Posterior vena cava (tissue), 2 donors: Measurements from ENCODE around the gene ZIM2. TPM values are rescaled to one million over a fixed set of nuclear protein-coding genes. Genes with fewer than 3 reads are reported as not detected.

Source experiments
- DNase-seq: peaks from one replicate; pipeline ENCODE4 v3.0.0-alpha.2; 2020; ENCODE audit warnings: low spot score
- intact Hi-C, 2 donors: fragments of 100-400 bp; cut with DNase I; formaldehyde crosslinking; loops; one replicate each; pipeline versions ENCODE4 v1.14.1 to v1.14.2; 2022 to 2023
- total RNA-seq, 2 donors: library from RNA; stranded (reverse); fragmentation: NEBNext Ultra II Directional; extraction: Animal tissue kit (Norgen Biotek cat#: 25700); gene quantifications; one replicate each; pipeline ENCODE4 v1.2.1, GENCODE V29; 2021
- donor health status: DM: yes; HTN: yes; CAD: no.
- donor health status: DM: yes; HTN: yes; CAD: no.

Gene ZIM2
- total RNA-seq, 2 donors from 2014 or later, result 0.33 to 1.1 TPM

DNA sequence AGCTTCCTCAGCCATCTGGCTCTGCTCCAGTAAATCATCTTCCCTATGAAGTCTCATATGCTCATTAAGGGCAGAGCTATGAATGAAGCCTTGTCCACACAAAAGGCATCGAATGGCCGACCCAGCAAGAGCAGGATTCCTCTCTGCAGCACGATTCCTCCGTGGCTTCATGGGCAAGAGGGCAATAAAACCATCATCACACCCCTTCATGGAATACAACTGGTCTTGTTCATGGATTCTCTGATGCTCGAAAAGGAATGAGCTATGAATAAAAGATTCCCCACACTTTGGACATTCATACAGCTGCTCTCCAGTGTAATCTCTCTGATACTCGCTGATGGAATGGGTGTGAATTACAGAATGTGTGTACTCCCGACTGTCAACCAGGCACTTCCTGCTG is 25.9 kb downstream of the ZIM2 start:
- intact Hi-C loops, result no loop called here
- DNase-seq, result no peak

DNA sequence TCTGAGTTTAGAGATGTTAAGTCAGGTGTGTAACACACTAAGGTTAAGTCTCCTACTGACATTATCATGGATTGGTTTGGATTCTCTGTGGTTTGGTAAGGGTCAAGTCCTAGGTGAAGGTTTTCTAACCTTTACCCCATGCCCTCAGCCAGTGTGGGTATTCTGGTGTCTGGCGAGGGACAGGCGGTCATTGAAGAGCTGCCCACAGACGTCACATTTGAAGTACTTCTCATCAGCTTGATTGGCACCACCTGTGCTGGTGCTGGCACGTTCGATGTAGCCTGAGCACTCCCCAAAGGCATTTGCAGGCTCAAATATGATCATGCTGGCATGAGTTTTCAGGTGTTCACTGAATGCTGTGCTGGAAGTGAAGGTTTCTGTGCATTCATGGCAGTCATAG is 27.0 kb downstream of the ZIM2 start:
- DNase-seq, result no peak

DNA sequence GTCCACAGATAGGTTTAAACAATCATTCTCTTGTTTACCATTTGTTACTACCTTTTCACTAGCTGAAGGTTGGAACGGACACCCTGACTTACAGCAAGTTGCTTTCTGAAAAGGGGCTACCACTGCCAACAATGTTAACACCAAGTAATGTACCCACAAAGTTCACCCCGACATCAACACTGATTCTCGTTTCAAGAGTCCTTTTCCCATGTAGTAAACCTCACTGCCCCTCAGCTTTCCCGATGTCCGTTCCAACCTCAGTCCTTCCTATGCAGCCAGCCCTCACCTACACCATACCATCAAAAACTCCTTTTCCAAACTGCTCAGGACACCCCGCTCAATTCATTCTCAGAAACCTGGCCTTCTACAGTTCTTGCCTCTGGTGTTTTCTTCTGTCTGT is 29.0 kb downstream of the ZIM2 start:
- intact Hi-C loops, result no loop called here
- DNase-seq, result no peak

More for the DNA sequence above, 27.0 kb downstream of the ZIM2 start:
- intact Hi-C loops, result no loop called here

DNA sequence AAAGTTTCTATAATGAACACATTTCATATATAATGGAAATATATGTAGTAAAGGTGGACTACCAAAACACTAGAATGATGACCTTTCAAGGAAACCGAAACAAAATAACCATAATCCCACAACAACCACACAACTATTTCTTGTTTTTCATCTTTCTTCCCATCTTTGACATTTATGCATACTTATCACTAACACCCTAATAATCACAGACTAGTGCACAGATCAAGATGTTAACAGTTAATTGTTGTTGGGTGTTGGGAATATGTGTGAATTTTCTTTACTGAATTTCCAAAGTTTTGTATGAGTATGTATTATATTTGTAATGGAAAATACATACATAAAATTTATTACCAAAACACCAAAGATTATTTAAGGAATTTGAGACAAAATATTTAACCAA is 30.3 kb downstream of the ZIM2 start:
- intact Hi-C loops, result no loop called here

DNA sequence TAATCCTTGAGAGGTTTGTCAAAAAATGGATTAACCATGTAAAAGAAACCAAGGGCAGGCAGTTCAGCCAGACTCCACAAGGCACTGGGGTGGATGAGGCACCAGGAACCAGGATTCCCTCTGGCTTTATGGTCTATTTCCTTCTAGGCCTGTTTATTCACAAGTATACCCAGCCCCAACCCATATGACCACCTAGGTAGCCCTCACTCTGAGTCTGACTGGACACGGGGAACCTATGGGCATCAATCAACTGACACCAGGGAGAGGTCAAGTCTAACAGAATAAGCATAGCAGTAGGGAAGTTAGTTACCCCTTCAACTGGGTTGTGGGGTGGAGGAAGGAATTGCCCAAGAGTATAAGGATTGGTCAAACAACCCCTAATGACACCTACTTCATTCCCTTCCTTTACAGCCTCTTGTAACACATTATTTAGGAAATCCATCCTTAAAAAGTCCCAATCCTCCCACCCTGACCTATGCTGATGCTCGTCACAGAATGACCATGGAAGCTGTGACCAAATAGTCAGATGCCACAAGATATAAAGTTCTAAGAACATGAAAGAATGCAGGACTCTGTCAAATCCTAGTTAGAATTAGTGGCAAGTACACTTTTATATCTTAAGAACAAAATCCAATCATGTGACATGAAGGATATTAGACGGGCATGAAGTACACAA is 31.7 kb downstream of the ZIM2 start:
- intact Hi-C loops, result no loop called here
- DNase-seq, result no peak

More for the DNA sequence above, 30.3 kb downstream of the ZIM2 start:
- DNase-seq, result no peak

DNA sequence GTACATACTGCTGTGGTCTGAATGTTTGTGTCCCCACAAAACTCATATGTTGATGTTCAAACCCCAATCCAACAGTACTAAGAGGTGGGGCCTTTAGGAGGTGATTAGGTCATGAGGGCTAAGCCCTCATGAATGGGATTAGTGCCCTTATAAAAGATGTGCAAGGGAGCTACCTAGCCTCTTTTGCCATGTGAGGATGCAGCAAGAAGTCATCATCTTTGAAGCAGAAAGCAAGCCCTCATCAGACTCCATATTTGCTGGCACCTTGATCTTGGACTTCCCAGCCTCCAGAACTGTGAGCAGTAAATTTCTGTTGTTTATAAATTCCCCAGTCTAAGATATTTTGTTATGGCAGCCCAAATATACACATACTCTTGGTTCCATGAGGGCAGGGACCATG is 33.9 kb downstream of the ZIM2 start:
- intact Hi-C loops, result no loop called here
- DNase-seq, result no peak

DNA sequence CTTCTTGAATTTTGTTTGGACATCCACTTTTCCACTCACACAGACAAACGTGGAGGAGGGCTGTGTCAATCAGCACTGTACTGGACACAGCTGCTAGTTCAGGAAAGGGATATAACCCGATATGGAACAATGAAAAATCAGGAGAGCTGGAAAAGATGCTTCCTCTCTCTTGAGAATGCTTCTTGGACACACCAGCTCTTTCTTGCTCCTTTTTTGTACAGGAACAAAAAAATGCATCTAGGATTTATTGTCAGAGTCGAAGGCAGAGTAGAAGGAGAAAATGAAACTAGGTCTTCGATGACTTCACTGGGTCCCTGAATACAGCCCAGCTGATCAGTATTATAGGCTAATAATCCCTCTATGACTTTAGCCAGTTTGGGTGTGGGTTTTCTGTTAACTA is 62.2 kb downstream of the ZIM2 start:
- intact Hi-C loops, result no loop called here
- DNase-seq, result no peak

DNA sequence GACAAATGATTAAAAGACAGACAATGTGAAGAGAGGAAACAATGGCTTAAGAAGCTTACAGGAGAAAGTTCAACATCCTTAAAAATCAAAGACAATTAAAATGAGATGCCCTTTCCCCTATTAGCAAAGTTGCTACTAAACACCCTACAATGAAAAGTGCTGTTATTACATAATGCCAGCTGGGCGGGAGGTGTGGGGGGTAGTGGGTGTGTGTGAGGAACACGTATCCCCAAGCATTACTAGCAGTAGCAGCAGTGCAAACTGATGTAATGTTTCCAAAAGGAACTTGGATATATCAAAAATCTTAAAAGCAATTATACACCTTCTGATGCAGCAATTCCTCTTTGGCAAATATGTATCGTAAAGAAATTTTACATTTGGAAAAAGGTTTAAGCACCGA is 70.9 kb downstream of the ZIM2 start:
- intact Hi-C loops, result no loop called here
- no peak for DNase-seq

DNA sequence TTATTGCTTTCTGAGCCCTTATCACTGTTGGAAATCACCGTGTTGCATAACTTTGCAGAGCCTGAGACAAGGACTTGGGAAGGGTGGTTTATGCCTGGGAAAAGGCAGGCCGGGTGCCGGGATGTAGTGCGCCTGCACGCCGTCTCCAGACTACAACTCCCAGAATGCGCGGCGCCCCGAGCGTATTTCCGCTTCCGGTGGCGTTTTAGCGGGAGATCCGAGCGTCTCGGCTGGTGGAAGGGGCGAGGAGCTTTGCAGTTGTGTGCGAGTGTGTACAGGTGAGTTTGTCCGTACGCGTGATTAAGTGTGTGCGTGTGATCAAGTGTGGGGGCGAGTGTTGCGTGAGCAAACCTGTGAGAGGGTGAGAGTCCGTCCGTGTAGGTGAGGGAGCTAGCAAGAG is 75.4 kb downstream of the ZIM2 start:
- DNase-seq, result peak; percentile 90
- intact Hi-C loops, result no loop called here

DNA sequence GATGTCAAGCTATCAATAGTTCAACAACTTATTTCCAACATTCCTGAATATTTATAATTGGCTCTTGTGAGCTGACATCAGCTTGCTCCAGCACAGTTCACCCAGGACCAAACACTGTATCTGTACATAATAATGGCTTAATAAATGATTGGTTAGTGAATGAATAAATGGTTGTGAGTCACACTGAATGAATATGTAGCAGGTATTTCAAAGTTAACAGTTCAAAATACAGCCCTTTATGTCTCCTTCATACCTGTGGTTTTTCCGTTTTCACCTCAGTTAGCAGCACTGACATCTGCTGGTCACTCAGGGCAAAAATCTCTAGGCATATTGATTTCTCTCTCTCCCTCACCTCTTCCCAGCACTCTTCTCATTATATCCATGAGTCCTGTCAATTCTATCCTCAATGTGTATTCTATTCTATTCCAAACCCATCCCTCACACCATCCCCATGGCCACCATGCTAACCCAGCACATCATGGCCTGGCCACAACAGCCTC is 76.3 kb downstream of the ZIM2 start:
- intact Hi-C loops, result no loop called here
- DNase-seq, result no peak

DNA sequence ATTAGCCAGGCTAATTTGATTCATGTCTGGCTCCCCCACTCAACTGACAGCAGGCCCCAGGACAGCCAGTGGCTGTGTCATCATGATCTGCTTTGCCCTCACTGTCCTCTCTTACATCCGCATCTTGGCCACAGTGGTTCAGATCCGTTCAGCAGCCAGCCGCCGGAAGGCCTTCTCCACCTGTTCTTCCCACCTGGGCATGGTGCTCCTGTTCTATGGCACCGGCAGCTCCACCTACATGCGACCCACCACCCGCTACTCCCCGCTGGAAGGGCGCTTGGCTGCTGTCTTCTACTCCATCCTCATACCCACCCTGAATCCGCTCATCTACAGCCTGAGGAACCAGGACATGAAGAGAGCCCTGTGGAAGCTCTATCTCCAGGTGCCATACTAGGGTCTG is 79.7 kb downstream of the ZIM2 start:
- no peak for DNase-seq
- intact Hi-C loops, result no loop called here

DNA sequence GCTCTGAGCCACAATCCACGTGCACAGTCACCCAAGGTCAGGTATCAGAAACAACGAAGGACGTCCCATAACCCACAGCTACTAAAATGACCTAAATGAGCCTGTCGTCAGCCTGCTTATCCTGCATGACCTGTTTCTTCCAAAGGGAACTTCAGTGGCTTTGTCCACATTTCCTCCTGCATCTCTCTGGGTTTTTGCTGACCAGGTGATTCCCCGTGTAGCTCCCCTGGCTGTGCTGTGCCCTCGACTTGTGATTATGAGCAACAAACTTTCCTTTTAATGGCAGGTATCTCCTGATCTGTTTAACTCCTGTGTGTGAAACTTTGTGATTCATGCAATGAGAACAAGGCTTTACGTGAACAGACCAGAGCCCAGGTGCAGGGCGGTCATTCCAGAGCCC is 81.0 kb downstream of the ZIM2 start:
- DNase-seq, result no peak
- intact Hi-C loops, result loop anchor here in 1 of 2 donors (10.0 kb wide), 1 partner anchor 335 kb away; no protein-coding TSS in a partner anchor

DNA sequence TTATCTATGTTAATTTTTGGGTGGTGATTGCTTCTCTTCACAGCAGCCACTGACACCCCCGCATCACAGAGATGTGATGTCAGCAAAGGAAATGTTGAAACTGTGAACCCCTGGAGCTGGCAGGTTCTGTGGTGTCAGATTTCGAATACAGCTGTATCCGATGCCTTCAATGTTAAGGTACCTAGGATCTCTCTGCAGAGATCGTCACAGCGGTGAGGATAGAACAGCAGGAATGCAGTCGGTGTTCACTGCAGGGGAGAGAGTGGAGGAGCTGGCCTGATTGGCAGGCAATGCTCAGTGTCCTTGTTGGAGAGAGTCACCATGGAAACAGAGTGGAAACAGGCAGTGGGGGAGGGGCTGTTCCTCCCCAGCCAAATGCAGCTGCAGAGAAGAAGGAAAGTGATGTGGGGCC is 89.4 kb downstream of the ZIM2 start:
- no peak for DNase-seq
- intact Hi-C loops, result loop anchor here in 1 of 2 donors (10.0 kb wide), 1 partner anchor 344 kb away; no protein-coding TSS in a partner anchor

DNA sequence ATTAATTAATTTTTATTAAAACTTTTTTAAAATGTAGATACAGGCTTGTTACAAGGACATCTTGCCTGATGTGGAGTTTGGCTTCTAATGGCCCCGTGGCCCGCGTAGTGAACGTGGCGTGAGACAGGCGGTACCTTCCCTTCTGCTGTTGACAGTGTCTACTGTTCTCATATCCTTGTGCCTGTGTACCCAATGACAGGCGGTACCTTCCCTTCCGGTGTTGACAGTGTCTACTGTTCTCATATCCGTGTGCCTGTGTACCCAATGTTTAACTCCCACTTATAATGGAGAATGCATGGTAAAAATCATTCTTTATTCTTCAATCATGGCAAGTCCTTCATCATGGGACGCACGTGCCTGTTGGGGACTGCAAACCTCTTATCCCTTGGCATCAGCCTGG is 89.9 kb downstream of the ZIM2 start:
- intact Hi-C loops, result loop anchor here in 1 of 2 donors (10.0 kb wide), 1 partner anchor 344 kb away; no protein-coding TSS in a partner anchor
- DNase-seq, result no peak

DNA sequence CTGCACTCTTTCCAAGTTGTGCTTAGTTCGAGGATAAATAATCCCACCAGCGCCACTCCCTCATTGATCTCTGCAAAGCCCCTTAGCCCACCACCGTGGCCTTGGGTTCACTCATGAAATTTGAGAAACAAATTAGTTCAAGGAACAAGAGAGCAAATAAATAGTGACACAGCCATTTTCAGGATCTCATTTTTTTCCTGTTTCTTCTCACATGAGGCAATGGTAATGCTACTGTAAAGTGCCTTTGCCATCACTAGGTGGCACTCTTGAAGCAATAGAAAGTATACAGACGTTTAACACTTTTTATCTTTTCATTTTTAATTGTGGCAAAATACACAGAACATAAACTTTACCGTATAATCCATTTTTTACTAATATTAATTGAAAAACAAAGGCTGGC is 92.1 kb downstream of the ZIM2 start:
- intact Hi-C loops, result no loop called here
- no peak for DNase-seq

DNA sequence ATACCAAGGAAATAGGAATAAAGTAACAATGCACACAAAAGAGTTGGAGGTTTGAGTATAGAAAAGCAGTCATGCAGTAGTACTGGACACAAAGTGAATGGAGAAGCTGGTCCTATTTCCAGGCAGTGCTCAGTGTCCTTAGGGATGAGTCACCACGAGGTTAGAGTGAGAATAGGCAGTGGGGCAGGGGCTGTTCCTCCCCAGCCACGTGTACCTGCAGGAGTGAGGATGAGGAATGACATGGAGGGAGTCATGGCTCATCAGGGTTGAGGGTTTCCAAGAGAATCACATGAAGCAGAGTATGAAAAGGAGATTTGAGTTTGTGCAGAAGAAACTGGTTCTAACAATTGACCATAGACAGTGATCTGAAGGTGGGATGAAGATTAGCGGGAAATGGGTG is 94.2 kb downstream of the ZIM2 start:
- DNase-seq, result no peak
- intact Hi-C loops, result no loop called here

DNA sequence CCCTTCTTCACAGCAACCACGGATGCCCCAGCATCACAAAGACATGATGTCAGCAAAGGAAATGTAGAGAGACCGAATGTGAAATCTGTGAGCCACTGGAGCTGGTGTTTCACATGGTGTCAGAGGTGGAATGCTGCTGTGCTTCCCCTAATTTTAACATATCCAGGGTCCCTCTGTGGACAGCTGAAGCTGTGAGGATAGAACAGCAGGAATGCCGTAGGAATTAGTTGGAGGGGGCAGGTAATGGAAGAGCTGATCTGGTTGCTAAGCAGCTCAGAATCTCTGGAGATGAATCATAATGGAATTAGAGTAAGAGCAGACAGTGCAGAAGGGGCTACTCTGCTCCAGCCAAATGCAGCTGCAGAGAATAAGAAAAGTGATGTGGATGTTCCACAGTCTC is 100.0 kb downstream of the ZIM2 start:
- DNase-seq, result no peak
- intact Hi-C loops, result loop anchor here in 1 of 2 donors (1.0 kb wide), 1 partner anchor 23 kb away; no protein-coding TSS in a partner anchor

DNA sequence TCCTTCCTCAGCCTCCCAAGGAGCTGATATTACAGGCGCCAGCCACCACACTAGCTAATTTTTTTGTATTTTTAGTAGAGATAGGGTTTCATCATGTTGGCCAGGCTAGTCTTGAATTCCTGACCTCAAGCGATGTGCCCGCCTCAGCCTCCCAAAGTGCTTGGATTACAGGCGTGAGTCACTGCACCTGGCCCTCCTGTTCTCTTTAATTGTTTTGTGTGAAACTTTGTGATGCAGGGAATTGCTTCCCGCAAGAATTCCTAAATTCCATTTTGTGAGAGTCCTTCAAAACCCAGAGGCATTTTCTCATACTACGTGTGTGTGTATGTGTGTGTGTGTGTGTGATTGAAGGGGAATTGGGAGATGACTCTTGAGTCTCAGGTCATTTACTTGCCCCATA is 104.0 kb downstream of the ZIM2 start:
- DNase-seq, result no peak
- intact Hi-C loops, result no loop called here

DNA sequence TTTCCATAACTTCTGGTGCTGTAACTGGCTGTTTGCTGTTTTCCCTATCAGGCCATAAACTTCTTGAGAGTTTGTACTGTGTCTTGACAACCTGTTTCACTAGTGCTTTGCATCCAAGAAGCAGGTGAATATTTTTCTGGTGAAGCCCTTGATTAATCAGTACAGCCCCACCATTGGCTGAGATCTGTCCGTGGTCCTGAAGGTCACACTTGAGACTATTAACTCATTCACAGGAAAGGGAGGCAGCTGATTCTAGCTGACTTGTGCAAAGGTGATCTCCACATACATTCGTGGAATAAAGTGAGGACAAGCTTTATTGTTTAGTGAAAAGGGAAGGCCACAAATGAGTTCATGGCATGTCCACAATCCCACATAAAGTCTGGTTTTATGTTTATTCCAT is 107.5 kb downstream of the ZIM2 start:
- intact Hi-C loops, result no loop called here
- DNase-seq, result no peak

DNA sequence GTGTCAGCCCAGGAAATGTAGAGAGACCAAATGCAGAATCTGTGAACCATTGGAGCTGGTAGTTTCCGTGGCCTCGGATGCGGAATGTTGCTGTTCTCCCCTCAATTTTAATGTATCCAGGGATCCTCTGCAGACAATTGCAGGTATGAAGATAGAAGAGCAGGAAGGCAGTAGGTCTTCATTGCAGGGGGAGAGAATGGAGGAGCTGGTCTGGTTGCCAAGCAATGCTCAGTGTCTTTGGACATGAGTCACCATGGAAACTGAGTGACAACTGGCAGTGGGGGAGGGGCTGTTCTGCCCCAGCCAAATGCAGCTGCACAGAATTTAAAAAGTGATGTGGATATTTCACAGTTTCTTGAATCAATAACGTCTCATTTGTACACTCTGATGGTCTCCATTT is 112.8 kb downstream of the ZIM2 start:
- no peak for DNase-seq
- intact Hi-C loops, result no loop called here

DNA sequence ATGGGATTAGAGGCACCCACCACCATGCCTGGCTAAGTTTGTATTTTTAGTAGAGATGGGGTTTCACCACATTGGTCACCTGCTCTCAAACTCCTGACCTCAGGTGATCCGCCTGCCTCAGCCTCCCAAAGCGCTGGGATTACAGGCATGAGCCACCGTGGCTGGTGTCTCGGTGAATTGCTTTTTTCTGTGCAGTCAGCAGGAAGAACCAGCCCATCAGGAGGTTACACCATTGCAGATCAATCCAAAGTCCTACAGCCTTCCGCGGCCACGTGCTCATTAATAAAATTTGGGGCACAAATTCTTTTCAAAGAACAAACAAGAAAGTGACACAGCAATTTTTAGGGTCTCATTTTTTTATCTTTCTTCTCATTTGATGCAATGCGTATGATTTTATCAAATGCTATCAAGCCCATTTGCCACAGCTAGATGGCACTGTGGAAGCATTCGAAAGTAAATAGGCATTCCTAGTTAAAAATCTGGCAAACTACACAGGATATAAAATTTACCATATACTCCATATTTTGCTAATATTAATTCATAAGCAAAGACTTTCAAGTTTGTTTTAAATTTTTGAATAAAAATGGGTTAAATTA is 114.6 kb downstream of the ZIM2 start:
- DNase-seq, result no peak
- intact Hi-C loops, result no loop called here
